ENCODE results near the gene SMC1A.
"Not testable (repeated sequence)": the region's sequence is repeated elsewhere in the genome, so short reads cannot be mapped to it uniquely, and the experiment has no call there.

The SMC1A gene

DNA sequence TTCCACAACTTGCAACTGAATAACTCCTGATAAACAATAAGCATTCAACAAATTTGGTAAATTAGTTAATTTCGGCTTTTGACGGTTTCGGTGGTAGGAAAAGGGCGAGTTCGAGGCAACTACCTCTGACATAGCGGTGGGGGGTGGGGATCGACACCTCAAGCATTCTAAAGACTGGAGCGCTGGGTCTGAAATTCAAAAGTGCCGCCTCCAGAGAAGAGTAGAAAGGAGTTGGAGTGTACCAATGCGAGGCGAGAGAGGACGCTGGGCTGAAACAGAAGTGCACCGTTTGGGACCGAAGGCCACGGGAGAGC, 725 bp downstream of the SMC1A start:
- DNase-seq: no peak

DNA sequence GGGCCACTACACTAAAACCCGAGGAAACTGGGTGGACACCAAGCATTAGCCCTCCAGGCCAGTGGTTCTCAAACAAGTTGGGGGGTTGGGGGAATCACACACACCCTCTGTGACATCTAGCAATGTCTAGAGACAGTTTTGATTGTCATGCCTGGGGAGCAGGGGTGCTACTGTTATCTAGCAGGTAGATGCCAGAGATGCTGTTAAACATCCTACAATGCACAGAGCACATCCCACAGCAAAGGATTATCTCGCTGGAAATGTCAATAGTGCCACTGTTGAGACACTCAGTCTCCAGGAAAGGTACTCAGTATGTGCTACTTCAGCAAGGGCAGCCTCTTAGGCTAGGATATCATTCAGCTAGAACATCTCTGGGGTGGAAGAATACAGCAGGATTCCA, 1.3 kb downstream of the SMC1A start:
- DNase-seq: no peak

DNA sequence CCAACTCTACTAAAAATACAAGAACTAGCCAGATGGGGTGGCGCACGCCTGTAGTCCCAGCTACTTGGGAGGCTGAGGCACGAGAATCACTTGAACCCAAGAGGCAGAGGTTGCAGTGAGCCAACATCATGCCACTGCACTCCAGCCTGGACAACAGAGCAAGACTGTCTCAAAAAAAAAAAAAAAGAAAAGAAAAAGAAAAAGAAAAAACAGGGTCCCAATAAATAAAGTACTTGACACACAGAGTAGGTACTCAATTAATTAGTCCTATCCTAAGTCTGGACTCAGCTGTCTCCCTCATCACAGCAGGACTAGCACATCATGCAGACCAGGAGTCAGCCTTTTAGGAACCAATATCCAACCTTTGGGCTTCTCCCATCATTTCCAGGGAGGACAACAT, 2.1 kb downstream of the SMC1A start:
- not testable (repeated sequence) for DNase-seq

DNA sequence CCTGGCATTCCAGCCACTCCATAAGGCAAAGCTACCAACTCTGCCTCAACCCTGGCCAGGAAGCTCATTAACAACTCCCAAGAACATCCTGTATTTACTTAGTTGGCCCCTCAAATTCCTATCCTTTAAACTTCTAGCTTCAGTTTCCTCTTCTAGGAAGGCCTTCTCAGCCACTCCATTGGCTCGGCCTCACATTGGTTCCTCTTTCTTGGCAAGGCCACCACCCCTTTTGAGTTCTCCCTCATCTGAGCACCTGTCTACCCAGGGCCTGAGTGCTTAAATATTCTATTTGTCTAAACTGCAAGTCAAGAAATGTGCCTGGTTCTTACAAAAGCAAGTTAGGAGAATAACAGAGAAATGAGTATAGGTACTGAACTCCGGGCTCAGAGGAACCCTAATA, 10.0 kb downstream of the SMC1A start:
- no peak for DNase-seq

DNA sequence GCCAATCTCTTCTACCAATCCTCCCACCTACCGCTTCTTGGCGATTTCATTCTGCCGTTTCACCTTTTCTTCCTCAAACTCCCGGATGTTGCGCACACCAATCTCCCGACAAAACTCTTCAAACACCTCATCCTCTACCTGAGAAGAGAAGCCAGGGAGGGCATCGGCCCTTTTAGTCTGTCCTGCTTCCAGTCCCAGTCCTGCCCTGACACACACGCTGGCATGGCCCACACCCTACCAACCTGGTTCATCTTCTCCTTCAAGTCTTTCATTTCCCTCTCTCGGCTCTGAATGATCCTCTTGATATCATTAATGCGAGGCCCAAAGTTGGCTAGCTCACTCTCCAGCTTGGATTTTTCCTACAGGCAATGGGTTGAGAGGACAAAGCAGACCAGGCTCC, 18.9 kb downstream of the SMC1A start:
- DNase-seq: no peak

DNA sequence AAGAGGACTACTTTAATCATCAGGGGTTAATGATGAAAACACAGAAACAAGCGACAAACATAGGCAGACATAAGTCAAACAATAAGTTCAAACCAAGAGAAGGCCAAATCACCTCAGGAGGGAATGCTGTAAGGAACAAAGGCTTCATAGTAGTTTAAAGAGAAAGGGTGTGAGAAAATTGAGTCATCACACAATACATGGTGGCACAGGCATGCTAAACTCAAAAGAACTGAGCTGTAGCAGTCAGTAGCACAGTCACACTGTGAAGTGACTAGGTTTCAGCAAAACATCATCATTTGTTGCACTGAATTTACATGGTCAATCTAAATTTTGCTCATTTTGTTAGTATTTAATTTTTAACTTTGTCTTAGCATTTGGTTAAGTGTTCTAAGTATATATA, 24.2 kb downstream of the SMC1A start:
- DNase-seq: no peak

DNA sequence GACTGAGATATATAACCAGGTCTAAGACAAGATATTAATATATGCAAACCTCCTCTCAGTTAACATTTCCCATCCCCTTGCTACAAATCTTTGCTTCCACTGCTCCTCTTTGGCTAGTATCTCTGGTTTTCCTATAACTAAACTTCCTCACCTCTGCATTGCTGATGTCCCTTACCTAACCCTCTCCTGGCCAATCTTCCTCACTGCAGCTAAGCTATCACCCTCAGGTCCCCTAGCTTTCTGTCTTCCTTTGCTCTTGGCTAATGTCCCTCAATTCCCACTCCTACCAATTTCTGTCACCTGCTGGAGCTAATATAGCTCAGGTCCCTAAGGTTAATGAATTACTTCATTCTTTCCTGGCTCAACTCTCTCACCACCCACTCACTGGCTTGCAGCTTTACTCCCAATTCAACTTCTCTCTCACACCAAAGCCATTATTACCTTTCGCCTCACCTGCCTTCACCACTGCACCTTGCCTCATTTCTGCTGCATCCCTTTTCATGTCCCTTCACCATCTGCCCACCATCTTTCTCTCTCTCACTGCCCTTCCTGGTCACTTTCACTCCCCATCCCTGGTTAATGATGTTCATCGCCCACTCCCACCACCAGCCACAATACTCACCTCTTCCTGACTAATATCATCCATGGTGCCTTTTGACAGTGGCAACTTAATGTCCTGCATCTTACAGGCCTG, 26.7 kb downstream of the SMC1A start:
- no peak for DNase-seq

DNA sequence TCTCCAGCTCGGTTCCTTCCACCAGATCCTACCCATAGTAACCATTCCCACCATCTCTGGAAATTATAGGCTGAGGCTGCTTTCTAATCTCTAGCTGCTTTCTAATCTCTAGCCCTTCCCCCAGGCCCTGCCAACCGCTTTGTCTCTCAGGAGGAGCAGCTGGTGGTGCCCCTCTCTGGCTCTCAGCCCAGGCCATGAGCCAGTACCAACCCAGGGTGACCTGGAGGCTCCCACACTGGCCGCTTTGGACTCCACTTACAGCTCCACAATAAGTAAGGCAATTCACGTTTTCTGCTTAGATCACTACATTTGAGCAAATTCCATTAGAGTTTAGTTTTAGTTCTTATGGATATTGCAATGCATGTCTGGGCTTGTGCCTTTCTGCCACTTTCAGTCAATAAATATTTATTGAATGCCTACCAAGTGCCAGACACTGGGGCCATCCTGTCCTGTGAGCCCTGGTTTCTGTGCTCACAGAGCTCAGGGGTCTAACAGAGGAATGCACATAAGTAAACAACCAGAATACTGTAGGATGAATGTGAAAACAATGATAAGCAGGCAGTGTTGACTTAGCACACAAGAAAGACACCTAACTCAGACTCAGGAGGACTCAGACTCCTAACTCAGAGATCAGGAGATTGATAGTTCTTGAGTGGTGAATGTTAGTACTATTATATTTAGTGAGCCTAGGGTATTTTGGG, 38.9 kb downstream of the SMC1A start:
- DNase-seq: no peak

DNA sequence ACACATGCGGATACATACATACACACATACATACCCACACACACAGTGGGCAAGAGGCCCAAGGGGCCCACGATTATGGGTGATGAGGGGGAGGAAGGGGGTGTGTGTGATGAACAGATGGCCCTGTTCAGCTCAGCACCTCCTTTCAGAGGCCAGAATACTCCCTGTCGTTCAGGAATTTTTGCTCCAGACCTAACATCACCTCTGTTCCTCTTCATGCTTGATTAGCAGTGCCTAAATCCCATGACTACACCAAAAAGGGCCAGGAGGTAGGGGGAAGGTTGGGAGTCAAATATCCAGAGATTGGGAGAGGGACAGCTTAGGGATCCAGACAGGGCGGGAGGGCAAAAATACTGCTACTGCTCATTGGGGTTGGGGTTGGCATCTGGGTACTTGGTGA, 42.7 kb downstream of the SMC1A start:
- DNase-seq: no peak

DNA sequence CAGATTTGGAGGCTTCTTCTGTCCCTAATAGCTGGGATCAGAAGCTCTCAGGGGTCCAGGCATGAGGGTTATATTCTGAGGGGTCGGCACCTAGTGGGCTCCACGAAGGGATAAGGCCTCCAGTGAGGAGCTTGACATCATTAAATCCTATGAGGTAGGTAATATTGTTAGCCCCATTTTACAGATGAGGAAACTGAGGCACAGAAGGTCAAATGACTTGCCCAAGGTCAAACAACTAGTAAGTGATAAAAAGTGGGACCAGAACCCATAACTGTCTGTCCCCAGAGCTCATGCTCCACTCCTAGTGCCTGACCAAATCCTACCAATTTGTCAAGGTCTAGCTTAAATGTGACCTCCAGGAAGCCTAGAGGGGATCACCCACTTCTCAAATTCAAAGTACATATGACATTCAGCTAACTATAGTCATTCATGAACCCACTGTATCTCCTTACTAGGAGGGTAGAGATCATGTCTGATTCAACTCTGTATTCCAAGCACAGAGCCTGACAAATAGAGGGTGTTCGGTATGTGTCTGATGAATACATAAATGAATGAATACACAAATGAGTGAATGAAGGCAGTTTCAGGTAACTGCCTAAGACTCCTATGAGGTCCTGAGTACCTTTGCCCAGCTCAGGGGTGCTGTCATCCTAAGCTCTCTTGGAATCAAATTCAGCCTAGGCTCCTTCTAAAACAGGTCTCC, 43.3 kb downstream of the SMC1A start:
- DNase-seq: no peak

DNA sequence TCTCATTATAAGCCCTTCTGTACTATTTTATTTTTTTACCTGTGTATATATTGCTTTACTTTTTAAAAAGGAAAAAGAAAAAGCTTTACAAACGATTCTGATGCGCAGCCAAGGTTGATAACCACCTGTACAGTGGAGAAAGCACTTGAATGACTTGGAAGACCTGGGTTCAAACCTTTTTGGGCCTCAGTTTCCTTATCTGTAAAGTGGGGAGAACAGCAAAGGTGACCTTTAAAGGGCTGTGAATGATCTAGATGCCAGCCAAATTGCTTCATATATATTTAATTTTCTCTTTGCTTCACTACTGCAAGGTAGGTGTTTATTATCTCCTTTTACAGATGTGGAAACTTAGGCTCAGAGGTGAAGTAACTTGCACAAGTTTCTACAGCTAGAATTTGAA, 45.0 kb downstream of the SMC1A start:
- DNase-seq: no peak

DNA sequence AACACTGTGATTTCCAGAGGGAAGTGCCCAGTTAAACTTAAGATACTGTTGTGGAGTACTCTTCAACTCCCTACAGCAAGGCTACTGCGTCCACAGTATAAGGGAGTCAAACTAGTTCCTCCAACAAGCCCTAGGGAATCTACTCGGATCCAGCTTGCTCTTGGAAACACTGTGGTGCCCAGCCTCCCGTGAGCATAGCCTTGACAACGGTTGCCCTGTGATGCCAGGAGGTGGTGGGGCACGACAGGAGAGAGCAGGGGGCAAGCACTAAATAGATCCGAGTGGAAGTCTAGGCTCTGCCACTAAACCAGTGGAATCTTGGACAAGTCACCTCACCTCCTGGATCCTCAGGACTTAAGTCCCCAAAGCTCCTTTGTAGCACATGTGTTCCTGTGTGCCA, 45.6 kb downstream of the SMC1A start:
- no peak for DNase-seq

DNA sequence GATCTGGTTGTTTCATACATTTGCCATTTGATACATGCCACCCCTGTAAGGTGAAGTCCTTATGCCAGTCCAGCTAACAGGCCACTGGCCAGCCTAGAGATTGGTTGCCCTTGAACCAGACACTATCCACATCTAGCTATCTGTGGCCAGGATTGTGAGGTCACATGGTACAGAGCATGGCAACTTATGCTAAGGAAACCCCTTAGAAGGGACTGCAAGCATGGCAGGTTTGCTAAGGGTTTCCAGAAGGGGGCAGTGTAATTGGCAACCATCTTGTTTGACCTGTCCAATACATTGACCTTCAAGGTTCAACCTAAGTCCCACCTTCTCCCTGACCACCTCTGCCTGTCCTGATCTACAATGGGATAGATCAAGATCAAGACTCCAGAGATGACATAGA, 47.5 kb downstream of the SMC1A start:
- no peak for DNase-seq

DNA sequence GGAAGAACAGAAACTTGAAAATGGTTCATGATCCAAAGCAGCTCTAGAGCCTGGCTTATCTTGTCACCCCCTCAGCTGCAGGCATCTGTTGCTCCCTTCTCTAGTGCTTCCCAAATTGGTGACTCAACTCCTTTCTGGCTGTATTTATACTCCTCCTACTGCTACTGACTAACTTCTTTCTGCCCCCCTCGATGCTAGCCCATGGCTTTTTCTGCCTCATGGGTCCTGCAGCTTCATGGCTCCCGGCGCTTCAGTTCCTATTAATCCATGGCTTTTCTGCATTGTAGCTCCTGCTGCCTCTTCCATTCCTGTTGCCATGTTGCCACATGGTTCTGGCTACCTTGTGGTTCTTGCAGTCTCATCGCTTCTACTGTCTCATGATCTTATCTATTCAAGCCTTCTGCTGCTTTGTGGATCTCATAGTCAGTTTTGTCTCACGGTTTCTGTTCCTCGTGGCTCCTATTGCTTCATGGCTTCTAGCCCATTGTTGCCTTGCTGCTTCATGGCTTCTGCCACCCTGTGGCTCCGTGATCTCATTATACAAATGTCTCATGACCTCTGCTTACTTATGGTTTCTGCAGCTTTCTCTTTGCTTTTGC, 48.1 kb downstream of the SMC1A start:
- no peak for DNase-seq

DNA sequence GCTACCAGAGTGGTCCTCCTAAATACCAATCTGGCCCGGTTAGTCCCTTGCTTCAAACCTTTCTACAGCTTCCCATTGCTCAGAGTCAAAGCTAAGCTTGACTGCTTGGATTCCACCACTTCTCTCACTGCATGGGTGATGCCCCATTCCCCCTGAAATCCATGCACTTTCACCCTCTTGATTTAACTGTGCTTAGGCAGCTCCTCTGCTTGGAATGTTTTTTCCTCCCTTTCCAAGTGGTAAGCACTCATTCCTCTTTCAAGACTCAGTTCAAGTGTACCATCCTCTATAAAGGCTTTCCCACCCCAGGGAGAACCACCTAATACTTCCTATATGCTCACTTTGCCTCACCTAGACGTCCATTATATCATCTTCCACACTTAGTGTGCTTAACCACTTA, 49.1 kb downstream of the SMC1A start:
- DNase-seq: no peak

DNA sequence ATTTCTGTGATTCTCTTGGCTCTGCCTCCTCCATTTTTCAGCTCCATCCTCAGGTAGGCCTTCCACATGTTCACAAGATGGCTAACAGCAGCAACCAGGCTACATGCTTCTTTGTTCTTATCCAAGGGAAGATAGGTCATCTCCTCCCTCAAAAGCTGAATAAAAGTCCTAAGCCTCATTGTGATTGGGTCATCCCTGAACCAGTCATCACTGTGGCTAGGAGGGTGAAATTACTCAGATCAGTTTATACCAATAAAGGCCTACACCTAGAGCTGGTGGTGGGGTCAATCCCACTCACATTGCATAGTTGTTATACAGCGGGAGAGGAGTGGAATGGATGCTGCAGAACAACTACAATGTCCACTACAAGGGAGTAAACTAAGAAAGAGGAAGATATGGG, 56.0 kb downstream of the SMC1A start:
- DNase-seq: not testable (repeated sequence)

DNA sequence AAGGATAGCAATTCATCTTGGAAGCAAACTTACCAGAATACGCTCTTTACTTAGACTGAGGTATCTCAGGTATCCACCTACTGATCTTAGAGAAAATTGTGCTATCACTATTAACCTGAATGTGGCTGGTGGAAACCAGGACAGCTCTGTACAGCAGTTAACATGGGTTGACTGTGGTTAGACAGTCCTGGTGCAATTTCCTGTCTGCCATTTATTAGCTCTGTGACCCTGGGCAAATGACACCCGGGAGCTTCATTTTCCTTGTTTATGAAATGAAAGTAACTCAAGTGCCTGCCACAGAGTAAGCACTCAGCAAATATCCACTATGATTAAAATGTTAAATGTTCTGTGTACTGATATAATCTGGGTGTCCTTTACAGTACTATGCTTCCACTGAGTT, 60.0 kb downstream of the SMC1A start:
- DNase-seq: no peak

DNA sequence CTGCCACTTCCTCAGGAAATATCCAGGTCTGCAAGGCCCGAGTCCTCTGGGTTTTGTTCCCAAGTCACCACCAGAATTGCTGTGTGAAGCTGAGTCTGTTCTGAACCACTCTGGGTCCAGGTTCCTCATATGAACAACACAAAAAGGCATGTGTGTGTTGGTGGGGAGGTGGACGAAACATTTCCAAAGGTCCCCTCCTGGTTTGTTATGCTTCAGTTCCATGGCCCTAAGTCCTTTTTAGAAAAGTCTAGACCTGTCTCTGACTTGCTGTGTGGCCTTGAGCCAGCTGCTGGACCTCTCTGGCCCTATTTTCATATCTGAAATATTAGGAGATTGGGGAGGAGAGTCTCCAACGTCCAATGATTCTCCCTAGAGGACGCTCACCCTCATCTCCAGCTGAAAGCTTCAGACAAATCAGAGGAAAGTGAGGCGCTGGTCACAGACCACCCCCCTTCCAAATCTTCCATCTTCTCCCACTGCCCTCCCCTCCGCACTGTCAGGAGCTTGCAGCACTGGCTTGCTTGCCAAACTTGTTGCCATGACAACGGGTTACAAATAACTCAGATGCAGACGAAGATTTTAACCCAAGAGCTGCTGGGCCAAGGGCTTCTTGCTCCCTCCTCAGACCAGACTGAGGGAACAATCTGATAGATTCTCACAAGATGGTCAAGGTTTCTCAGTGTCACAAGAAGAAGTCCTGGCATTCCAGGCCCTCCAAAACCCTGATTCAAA, 64.5 kb downstream of the SMC1A start:
- no peak for DNase-seq

DNA sequence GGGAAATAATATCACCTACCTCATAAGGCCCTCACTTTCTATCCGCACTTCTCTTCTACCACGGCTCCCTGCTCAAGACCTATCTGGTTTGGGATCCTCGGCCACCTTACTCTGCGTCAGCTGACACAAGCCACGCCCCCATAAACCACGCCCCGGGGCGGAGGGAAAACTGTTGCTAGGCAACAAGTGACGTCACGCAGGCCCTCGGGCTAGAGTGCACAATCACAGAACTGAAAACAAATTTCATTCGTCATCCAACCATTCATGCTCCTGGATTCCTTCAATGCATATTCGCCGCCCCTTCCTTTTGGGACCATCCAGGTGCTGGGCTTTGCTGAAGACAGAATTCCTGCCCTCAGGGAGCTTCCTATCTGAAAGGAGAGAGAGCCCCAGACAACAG, 66.3 kb downstream of the SMC1A start:
- DNase-seq: peak; percentile 23

DNA sequence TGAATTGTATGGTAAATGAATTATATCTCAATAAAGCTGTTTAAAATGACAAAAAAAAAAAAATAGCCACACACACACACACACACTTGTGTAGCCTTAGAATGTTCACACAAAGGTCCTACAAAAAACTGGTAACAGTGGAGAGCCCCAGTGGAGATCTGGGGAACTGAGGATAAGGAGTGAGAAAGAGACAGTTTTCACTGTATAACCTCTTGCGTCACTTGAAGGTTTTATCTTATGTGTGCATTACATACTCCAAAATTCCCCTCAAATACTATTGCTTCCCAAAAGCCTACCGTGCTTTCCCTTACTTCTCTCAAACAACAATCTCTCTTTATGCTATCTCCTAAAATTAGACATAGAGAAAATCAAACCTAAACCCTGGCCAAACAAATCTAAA, 67.8 kb downstream of the SMC1A start:
- DNase-seq: no peak

DNA sequence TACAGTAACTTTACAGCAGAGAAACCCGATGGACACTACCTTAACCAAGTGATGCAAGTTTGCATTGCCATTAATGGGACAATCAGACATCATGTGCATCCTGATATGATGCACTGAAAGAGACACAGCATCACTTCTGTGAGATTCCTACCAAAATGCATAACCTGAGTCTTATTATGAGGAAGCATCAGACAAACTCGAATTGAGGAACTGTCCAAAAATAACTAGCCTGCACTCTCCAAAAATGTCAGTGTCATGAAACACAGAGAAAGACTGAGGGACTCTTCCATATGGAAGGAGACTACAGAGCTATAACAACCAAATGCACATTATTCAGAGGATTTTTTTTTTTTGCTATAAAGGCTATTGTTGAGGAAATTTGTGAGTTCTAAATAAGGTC, 74.5 kb downstream of the SMC1A start:
- DNase-seq: no peak

DNA sequence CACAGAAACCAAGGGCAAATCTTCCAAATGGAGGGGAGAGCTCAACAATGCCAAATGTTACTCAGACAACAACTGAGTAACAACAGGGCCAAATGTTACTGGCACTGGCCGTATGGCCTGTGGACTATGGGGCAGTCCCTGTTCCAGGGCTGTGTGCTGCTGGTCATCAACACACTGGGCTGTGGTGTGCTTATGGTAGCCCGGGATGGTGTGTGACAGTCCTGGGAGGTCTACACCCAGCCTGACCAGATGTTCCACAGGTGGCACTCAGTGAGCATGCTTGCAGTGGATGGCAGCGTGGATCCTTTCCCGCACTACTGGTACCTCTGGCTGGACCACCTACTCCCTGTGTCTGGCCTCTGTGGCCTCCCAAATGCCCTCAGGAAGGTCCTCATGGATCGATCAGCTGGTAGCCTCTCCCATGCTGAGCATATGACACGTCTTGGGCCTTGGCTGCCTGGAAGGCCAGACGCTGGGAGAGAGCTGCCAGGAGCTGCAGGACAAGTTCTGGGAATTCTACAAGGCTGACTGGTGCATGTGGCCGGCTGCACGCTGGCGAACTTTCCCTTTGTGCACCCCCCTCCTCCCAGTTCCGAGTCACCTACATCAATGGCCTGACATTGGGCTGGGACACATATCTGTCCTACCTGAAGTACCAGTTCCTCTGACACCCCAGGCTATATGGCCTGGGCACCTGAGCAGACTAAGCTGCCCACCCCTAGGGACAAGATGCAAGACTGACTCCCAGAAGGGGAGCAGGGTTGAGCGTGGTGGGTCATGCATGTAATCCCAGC, 81.4 kb downstream of the SMC1A start:
- no peak for DNase-seq

DNA sequence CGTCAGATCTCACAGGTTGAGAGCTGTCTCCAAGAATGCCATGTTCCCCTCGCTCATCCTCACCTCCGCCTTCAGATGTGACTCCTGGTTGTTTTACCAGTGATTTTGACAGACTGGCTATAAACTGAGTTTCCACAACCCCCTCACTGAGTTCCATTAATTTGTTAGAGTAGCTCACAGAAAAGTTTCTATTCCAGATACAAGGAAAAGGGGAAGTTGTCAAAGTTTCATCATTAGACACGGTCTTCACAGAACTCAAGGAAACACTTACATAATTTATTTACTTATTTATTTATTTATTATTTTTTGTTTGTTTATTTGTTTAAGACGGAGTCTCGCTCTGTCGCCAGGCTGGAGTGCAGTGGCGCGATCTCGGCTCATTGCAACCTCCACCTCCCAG, 85.4 kb downstream of the SMC1A start:
- no peak for DNase-seq

Data from activated T-cell treated with anti-CD3 and anti-CD28 coated beads, Interleukin-2, amount 50 U/mL, for 1 hour (primary cell).